Gastrocnemius medialis (tissue), 4 donors: ENCODE data around the gene ZNF333.
"Not testable (repeated sequence)": the region's sequence is repeated elsewhere in the genome, so short reads cannot be mapped to it uniquely, and the experiment has no call there.

Source experiments
- POLR2A ChIP-seq, 2 donors: fragments of 450-650 bp; IDR thresholded peaks; one replicate each; pipeline ENCODE4 v1.6.1; 2017; ENCODE audit warnings: antibody characterized with exemption in 2 of 2, mild to moderate bottlenecking in 2 of 2, moderate library complexity in 2 of 2
- TF ChIP-seq, protein P1 (sequence below), 5 experiments: fragments of 450-650 bp in 3 of 5; fragments of 200-600 bp in 2 of 5; sonication (generic) in 2 of 5; IDR thresholded peaks in 4 of 5; conservative IDR thresholded peaks in 1 of 5; 1 replicate in 4 of 5; 2 replicates in 1 of 5; pipeline ENCODE4 v1.5.1; 2016 to 2019; ENCODE audit warnings: antibody characterized with exemption in 5 of 5, mild to moderate bottlenecking in 3 of 5, moderate library complexity in 3 of 5

DNA sequence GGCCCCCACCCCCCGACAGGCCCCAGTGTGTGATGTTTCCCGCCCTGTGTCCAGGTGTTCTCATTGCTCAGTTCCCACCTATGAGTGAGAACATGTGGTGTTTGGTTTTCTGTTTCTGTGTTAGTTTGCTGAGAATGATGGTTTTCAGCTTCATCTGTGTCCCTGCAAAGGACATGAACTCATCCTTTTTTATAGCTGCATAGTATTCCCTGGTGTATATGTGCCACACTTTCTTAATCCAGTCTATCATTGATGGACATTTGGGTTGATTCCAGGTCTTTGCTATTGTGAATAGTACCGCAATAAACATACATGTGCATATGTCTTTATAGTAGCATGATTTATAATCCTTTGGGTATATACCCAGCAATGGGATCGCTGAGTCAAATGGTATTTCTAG is 87.8 kb downstream of the ZNF333 start:
- TF ChIP-seq, protein P1, sequence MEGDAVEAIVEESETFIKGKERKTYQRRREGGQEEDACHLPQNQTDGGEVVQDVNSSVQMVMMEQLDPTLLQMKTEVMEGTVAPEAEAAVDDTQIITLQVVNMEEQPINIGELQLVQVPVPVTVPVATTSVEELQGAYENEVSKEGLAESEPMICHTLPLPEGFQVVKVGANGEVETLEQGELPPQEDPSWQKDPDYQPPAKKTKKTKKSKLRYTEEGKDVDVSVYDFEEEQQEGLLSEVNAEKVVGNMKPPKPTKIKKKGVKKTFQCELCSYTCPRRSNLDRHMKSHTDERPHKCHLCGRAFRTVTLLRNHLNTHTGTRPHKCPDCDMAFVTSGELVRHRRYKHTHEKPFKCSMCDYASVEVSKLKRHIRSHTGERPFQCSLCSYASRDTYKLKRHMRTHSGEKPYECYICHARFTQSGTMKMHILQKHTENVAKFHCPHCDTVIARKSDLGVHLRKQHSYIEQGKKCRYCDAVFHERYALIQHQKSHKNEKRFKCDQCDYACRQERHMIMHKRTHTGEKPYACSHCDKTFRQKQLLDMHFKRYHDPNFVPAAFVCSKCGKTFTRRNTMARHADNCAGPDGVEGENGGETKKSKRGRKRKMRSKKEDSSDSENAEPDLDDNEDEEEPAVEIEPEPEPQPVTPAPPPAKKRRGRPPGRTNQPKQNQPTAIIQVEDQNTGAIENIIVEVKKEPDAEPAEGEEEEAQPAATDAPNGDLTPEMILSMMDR (IDR thresholded peaks at IDR 0.05 in 4 of 5, conservative IDR thresholded peaks at IDR 0.05 in 1 of 5): not testable (repeated sequence)
- TF ChIP-seq POLR2A (IDR thresholded peaks at IDR 0.05): not testable (repeated sequence)
